ENCODE measurements around the gene STX16. TPM values are rescaled to one million over a fixed set of nuclear protein-coding genes. Genes with fewer than 3 reads are reported as not detected.

The STX16 gene
- total RNA-seq, 1 experiment from 2014 or later = 41.9 TPM

GRCh38 chr20:58603721-58604120 is 47.4 kb upstream of the STX16 start:
- no peaks in the 10 kb centered on the region for H3K9me3 ChIP-seq (ENCODE audit: control insufficient read depth, insufficient read depth, low read depth, low read length)
- TF ChIP-seq SIN3A (IDR thresholded peaks at IDR 0.05; ENCODE audit: borderline replicate concordance, insufficient read depth, low read depth, low read length) = no peak
- no peak for TF ChIP-seq TCF7L2 (IDR thresholded peaks at IDR 0.05; ENCODE audit: low read depth, low read length)
- TF ChIP-seq POLR2AphosphoS5 (IDR thresholded peaks at IDR 0.05; ENCODE audit: low read depth, low read length) = no peak
- TF ChIP-seq, protein P1, sequence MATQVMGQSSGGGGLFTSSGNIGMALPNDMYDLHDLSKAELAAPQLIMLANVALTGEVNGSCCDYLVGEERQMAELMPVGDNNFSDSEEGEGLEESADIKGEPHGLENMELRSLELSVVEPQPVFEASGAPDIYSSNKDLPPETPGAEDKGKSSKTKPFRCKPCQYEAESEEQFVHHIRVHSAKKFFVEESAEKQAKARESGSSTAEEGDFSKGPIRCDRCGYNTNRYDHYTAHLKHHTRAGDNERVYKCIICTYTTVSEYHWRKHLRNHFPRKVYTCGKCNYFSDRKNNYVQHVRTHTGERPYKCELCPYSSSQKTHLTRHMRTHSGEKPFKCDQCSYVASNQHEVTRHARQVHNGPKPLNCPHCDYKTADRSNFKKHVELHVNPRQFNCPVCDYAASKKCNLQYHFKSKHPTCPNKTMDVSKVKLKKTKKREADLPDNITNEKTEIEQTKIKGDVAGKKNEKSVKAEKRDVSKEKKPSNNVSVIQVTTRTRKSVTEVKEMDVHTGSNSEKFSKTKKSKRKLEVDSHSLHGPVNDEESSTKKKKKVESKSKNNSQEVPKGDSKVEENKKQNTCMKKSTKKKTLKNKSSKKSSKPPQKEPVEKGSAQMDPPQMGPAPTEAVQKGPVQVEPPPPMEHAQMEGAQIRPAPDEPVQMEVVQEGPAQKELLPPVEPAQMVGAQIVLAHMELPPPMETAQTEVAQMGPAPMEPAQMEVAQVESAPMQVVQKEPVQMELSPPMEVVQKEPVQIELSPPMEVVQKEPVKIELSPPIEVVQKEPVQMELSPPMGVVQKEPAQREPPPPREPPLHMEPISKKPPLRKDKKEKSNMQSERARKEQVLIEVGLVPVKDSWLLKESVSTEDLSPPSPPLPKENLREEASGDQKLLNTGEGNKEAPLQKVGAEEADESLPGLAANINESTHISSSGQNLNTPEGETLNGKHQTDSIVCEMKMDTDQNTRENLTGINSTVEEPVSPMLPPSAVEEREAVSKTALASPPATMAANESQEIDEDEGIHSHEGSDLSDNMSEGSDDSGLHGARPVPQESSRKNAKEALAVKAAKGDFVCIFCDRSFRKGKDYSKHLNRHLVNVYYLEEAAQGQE (IDR thresholded peaks at IDR 0.05; ENCODE audit: insufficient read depth in 1 of 2, low read depth in 2 of 2, low read length in 1 of 2) = no peak
- no peak for TF ChIP-seq CTCF (IDR thresholded peaks at IDR 0.05)
- H3K27ac ChIP-seq (ENCODE audit: low read length) = no peak overlapping the region
- no peak for DNase-seq (ENCODE audit: low read depth, low spot score)
- H3K36me3 ChIP-seq (ENCODE audit: control insufficient read depth, insufficient read depth, low read length) = no peaks in the 10 kb centered on the region
- intact Hi-C loops (cut with micrococcal nuclease; ENCODE audit: unreplicated experiment) (no loop called here), in situ Hi-C loops (cut with HindIII; ENCODE audit: low pct_unique_long_range_greater_than_20kb, low sequenced_read_pairs) (no loop called here)
- CTCF ChIA-PET = no interaction called here
- ATAC-seq = no peak
- POLR2A ChIA-PET = no interaction called here
- H3K4me3 ChIP-seq (ENCODE audit: low read depth in 2 of 2, low read length in 2 of 2) = no peak overlapping the region
- BruUV-seq (replicated peaks) = no TSS peak
- H3K4me1 ChIP-seq (ENCODE audit: control insufficient read depth, insufficient read depth, low read length) = no peaks in the 10 kb centered on the region
- H3K27me3 ChIP-seq (ENCODE audit: control insufficient read depth, insufficient read depth, low read length) = no peaks in the 10 kb centered on the region

- Histone ChIP-seq H3K36me3 (ENCODE audit: control insufficient read depth, insufficient read depth, low read length) (no peaks in the 10 kb centered on the region), H3K9me3 (ENCODE audit: control insufficient read depth, insufficient read depth, low read depth, low read length) (no peaks in the 10 kb centered on the region), H3K27me3 (ENCODE audit: control insufficient read depth, insufficient read depth, low read length) (no peaks in the 10 kb centered on the region), H3K27ac (ENCODE audit: low read length) (no peak overlapping the region), H3K4me3 (ENCODE audit: low read depth in 2 of 2, low read length in 2 of 2) (no peak overlapping the region), H3K4me1 (ENCODE audit: control insufficient read depth, insufficient read depth, low read length) (no peaks in the 10 kb centered on the region)
- DNase-seq (ENCODE audit: low read depth, low spot score) = no peak
- intact Hi-C loops (cut with micrococcal nuclease; ENCODE audit: unreplicated experiment) (no loop called here), in situ Hi-C loops (cut with HindIII; ENCODE audit: low pct_unique_long_range_greater_than_20kb, low sequenced_read_pairs) (no loop called here)
- TF ChIP-seq TCF7L2 (IDR thresholded peaks at IDR 0.05; ENCODE audit: low read depth, low read length) = no peak
- ATAC-seq = no peak
- no TSS peak for BruUV-seq (replicated peaks)
- ChIA-PET CTCF (no interaction called here), POLR2A (no interaction called here)
These were observed 46.8 kb upstream of the STX16 start for GRCh38 chr20:58604128-58604881.

- H3K36me3 ChIP-seq (ENCODE audit: control insufficient read depth, insufficient read depth, low read length) = no peaks in the 10 kb centered on the region
- DNase-seq (ENCODE audit: low read depth, low spot score) (no peak), ATAC-seq (no peak)
- no peaks in the 10 kb centered on the region for H3K4me1 ChIP-seq (ENCODE audit: control insufficient read depth, insufficient read depth, low read length)
- H3K9me3 ChIP-seq (ENCODE audit: control insufficient read depth, insufficient read depth, low read depth, low read length) = no peaks in the 10 kb centered on the region
- BruUV-seq (replicated peaks) = no TSS peak
- H3K4me3 ChIP-seq (ENCODE audit: low read depth in 2 of 2, low read length in 2 of 2) = no peak overlapping the region
- in situ Hi-C loops (cut with HindIII; ENCODE audit: low pct_unique_long_range_greater_than_20kb, low sequenced_read_pairs) = no loop called here
- TF ChIP-seq POLR2AphosphoS5 (IDR thresholded peaks at IDR 0.05; ENCODE audit: low read depth, low read length) (no peak), CTCF (IDR thresholded peaks at IDR 0.05) (no peak), TCF7L2 (IDR thresholded peaks at IDR 0.05; ENCODE audit: low read depth, low read length) (no peak), SIN3A (IDR thresholded peaks at IDR 0.05; ENCODE audit: borderline replicate concordance, insufficient read depth, low read depth, low read length) (no peak)
- TF ChIP-seq, protein P1 (IDR thresholded peaks at IDR 0.05; ENCODE audit: insufficient read depth in 1 of 2, low read depth in 2 of 2, low read length in 1 of 2) = no peak
- POLR2A ChIA-PET = no interaction called here
- intact Hi-C loops (cut with micrococcal nuclease; ENCODE audit: unreplicated experiment) = no loop called here
- CTCF ChIA-PET = no interaction called here
- no peaks in the 10 kb centered on the region for H3K27me3 ChIP-seq (ENCODE audit: control insufficient read depth, insufficient read depth, low read length)
- H3K27ac ChIP-seq (ENCODE audit: low read length) = no peak overlapping the region
These were observed 45.6 kb upstream of the STX16 start for GRCh38 chr20:58605292-58606065.
